Measurements from ENCODE around the gene REEP1.

DNA sequence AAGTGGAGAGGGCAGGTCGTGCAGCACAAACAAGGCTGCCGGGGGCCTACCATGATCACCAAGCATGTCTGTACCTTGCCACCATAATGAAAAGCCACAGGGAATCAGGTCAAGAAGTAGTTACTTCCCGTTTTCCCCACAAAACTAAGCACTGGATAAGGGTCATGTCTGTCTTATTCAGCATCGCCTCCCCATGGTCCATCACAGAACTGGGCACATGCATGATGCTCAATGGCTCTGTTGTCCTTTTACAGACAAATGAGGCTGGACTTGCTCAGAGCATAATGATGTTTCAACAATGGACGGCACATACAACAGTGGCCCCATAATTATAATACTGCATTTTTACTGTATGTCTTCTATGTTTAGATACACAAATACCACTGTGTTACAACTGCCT is 27.5 kb downstream of the REEP1 start:
- TF ChIP-seq, protein P1, sequence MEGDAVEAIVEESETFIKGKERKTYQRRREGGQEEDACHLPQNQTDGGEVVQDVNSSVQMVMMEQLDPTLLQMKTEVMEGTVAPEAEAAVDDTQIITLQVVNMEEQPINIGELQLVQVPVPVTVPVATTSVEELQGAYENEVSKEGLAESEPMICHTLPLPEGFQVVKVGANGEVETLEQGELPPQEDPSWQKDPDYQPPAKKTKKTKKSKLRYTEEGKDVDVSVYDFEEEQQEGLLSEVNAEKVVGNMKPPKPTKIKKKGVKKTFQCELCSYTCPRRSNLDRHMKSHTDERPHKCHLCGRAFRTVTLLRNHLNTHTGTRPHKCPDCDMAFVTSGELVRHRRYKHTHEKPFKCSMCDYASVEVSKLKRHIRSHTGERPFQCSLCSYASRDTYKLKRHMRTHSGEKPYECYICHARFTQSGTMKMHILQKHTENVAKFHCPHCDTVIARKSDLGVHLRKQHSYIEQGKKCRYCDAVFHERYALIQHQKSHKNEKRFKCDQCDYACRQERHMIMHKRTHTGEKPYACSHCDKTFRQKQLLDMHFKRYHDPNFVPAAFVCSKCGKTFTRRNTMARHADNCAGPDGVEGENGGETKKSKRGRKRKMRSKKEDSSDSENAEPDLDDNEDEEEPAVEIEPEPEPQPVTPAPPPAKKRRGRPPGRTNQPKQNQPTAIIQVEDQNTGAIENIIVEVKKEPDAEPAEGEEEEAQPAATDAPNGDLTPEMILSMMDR (IDR thresholded peaks at IDR 0.05), result no peak
- TF ChIP-seq POLR2AphosphoS5 (IDR thresholded peaks at IDR 0.05) (no peak), POLR2A (IDR thresholded peaks at IDR 0.05) (no peak)
